GM19351 (cell line): ENCODE measurements around the gene CD2.
"Not testable (repeated sequence)": the region's sequence is repeated elsewhere in the genome, so short reads cannot be mapped to it uniquely, and the experiment has no call there.

ENCODE experiments used
- ATAC-seq: cut with Tn5 transposase; IDR thresholded peaks from one replicate; pipeline ENCODE4 v1.9.1; 2021; ENCODE audit warnings: mild to moderate bottlenecking, moderate library complexity; ENCODE audit not compliant: unreplicated experiment

The CD2 gene

GRCh38 chr1:116756092-116756491, 1.9 kb downstream of the CD2 start:
- not testable (repeated sequence) for ATAC-seq

- ATAC-seq, result not testable (repeated sequence)
Observed at GRCh38 chr1:116758456-116758815, 4.2 kb downstream of the CD2 start.

GRCh38 chr1:116759636-116760035, 5.4 kb downstream of the CD2 start:
- no peak for ATAC-seq

GRCh38 chr1:116760487-116760886, 6.3 kb downstream of the CD2 start:
- ATAC-seq, result no peak

GRCh38 chr1:116760996-116761665, 6.9 kb downstream of the CD2 start:
- ATAC-seq, result no peak

GRCh38 chr1:116762281-116762680, 8.1 kb downstream of the CD2 start:
- no peak for ATAC-seq

GRCh38 chr1:116762781-116763115, 8.5 kb downstream of the CD2 start:
- ATAC-seq, result no peak

- ATAC-seq, result no peak
Observed at GRCh38 chr1:116763116-116763786, 9.0 kb downstream of the CD2 start.

GRCh38 chr1:116763787-116764465, 9.7 kb downstream of the CD2 start:
- no peak for ATAC-seq

- ATAC-seq, result no peak
Observed at GRCh38 chr1:116764466-116764898, 10.3 kb downstream of the CD2 start.

- no peak for ATAC-seq
Observed at GRCh38 chr1:116764906-116765862, 11.0 kb downstream of the CD2 start.

- no peak for ATAC-seq
Observed at GRCh38 chr1:116765962-116766361, 11.7 kb downstream of the CD2 start.

GRCh38 chr1:116766616-116767469, 12.6 kb downstream of the CD2 start:
- ATAC-seq, result no peak

- ATAC-seq, result no peak
Observed at GRCh38 chr1:116767782-116768382, 13.7 kb downstream of the CD2 start.

- ATAC-seq, result no peak
Observed at GRCh38 chr1:116768416-116769103, 14.3 kb downstream of the CD2 start.

- peak; percentile 36 for ATAC-seq
Observed at GRCh38 chr1:116769104-116769452, 14.8 kb downstream of the CD2 start.

GRCh38 chr1:116769561-116769977, 15.3 kb downstream of the CD2 start:
- ATAC-seq, result peak; percentile 81

- ATAC-seq, result no peak
Observed at GRCh38 chr1:116769994-116770393, 15.8 kb downstream of the CD2 start.

GRCh38 chr1:116770625-116771024, 16.4 kb downstream of the CD2 start:
- ATAC-seq, result no peak
